Left ventricle myocardium superior (tissue), 1 donor: ENCODE results near the gene HSD17B13. TPM values are rescaled to one million over a fixed set of nuclear protein-coding genes. Genes with fewer than 3 reads are reported as not detected.

Source experiments
- ATAC-seq: fragments of 200-7000 bp; cut with Tn5 transposase; one replicate; pipeline ENCODE4 v1.9.1; 2020; ENCODE audit warnings: mild to moderate bottlenecking, moderate library complexity
- DNase-seq: peaks from one replicate; pipeline ENCODE4 v3.0.0-alpha.2; 2020
- intact Hi-C: fragments of 100-400 bp; cut with micrococcal nuclease; formaldehyde crosslinking; loops from one replicate; pipeline ENCODE4 v1.11.0; 2022
- microRNA-seq: library from miRNA; unstranded; fragments of <30 nt; microRNA quantifications from one replicate; pipeline ENCODE4 v1.2.0, GENCODE V29; 2020; ENCODE audit warnings: borderline number of aligned reads
- total RNA-seq: library from RNA; stranded (reverse); fragmentation: NEBNext Ultra II Directional; extraction: Animal tissue kit (Norgen Biotek cat#: 25700); gene quantifications from one replicate; pipeline ENCODE4 v1.2.1, GENCODE V29; 2021
- donor health status: DM: no; HTN: yes; CAD: no; lungs with severe emphysema.

HSD17B13 gene
- total RNA-seq, 1 donor from 2014 or later: 0.15 TPM

- DNase-seq (no peak), ATAC-seq (no peak)
- intact Hi-C loops: no loop called here
These were observed 47.9 kb downstream of the HSD17B13 start for GRCh38 chr4:87274803-87275202.

GRCh38 chr4:87274327-87274726 is 48.4 kb downstream of the HSD17B13 start:
- intact Hi-C loops: no loop called here
- ATAC-seq (no peak), DNase-seq (no peak)

- DNase-seq: no peak
- ATAC-seq: no peak
- intact Hi-C loops: no loop called here
These were observed 51.9 kb downstream of the HSD17B13 start for GRCh38 chr4:87270825-87271224.

GRCh38 chr4:87270144-87270543 is 52.5 kb downstream of the HSD17B13 start:
- intact Hi-C loops: no loop called here
- DNase-seq: no peak
- ATAC-seq: no peak

GRCh38 chr4:87268411-87268810 is 54.3 kb downstream of the HSD17B13 start:
- DNase-seq (no peak), ATAC-seq (no peak)
- intact Hi-C loops: no loop called here

- no peak for DNase-seq
- intact Hi-C loops: no loop called here
- no peak for ATAC-seq
These were observed 55.7 kb downstream of the HSD17B13 start for GRCh38 chr4:87266986-87267385.

- intact Hi-C loops: no loop called here
- no peak for DNase-seq
- no peak for ATAC-seq
These were observed 59.8 kb downstream of the HSD17B13 start for GRCh38 chr4:87262886-87263285.

GRCh38 chr4:87260477-87260876 is 62.2 kb downstream of the HSD17B13 start:
- intact Hi-C loops: no loop called here
- DNase-seq (no peak), ATAC-seq (no peak)

GRCh38 chr4:87258677-87259076 is 64.0 kb downstream of the HSD17B13 start:
- ATAC-seq: no peak
- DNase-seq: no peak
- intact Hi-C loops: no loop called here

GRCh38 chr4:87257523-87257922 is 65.2 kb downstream of the HSD17B13 start:
- intact Hi-C loops: no loop called here
- ATAC-seq (no peak), DNase-seq (no peak)

- no peak for ATAC-seq
- no peak for DNase-seq
- intact Hi-C loops: no loop called here
These were observed 66.9 kb downstream of the HSD17B13 start for GRCh38 chr4:87255755-87256154.

Small RNA genes lying within 50 kb of the gene (microRNA-seq; reads per million reads assigned to microRNA genes)
- gene MIR5705: not detected

Other genes starting within 250 kb of the HSD17B13 start
- 13.4 TPM for gene KLHL8, start 102.3 kb downstream of the HSD17B13 start, total RNA-seq
- gene HSD17B11, start 68.3 kb upstream of the HSD17B13 start, total RNA-seq: 13.5 TPM
- 31.1 TPM for gene NUDT9, start 99.7 kb upstream of the HSD17B13 start, total RNA-seq
- 354 TPM for gene SPARCL1, start 206.5 kb upstream of the HSD17B13 start, total RNA-seq